Stimulated activated CD4-positive, alpha-beta T cell treated with anti-CD3 and anti-CD28 coated beads, Interleukin-2, amount 100 ng/mL, for 24 hours (primary cell): ENCODE results near the gene CRAMP1.

ENCODE experiments used
- DNase-seq, 2 donors: peaks; one replicate each; pipeline ENCODE4 v3.0.0-alpha.2; 2020

The CRAMP1 gene

GRCh38 chr16:1638757-1639156, 26.6 kb downstream of the CRAMP1 start:
- DNase-seq = no peak

DNA sequence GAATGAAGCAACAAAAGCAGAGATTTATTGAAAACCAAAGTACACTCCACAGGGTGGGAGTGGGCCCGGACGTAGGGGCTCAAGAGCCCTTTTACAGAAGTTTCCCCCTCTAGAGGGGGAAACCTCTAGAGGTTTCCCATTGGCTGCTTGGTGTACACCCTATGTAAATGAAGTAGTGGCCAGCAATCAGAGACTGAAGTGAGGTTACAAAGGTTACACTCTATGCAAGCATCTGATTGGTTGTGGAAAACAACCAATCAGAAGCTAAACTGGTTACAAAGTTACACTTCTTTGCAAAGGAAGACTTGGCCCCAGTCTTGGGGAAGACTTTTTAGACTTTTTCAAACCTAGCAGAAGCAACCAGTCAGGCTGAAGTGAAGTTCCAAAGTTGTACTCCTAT, 27.1 kb downstream of the CRAMP1 start:
- no peak for DNase-seq

- no peak for DNase-seq
Observed at GRCh38 chr16:1639860-1640259, 27.7 kb downstream of the CRAMP1 start.

GRCh38 chr16:1640261-1640941, 28.2 kb downstream of the CRAMP1 start:
- no peak for DNase-seq

- DNase-seq = no peak
Observed at GRCh38 chr16:1641261-1641660, 29.1 kb downstream of the CRAMP1 start.

DNA sequence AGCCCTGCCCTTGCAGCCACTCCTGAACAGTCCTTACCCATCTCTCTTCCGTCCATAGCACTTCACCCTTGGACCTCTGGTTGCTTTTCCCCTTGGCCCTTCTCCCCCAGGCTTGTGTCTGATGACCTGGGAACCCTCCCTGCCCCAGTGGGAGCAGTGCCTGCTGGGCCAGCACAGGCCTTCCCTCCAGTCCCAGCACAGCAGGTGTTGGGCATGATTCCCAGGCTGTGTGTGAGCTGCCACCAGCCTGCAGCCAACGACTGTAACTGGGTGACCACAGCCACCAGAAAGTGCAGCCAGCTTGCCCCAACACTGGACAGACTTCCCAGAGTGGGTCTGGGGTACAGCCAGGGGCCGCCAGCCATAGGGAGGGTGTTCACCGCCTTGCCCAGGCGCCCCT, 30.0 kb downstream of the CRAMP1 start:
- DNase-seq = no peak

DNA sequence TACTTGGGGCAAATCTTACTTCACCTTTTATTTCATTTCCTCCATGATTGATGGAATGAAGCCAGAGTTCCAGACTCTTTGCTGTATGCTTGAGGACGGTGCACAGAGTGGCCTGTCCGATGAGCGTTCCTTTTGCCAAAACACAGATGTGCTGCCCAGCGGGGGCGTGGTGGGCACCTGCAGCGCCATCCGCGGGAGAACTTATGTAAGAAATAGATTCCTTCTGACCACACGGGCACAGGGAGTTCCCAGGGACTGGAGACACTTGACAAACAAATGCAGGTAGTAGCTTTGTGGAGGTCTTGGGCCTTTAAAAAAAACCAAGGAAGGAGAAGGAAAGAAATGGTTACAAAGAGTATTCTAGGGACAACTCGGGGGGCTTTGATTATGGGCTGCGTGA, 30.6 kb downstream of the CRAMP1 start:
- no peak for DNase-seq

GRCh38 chr16:1643521-1643920, 31.4 kb downstream of the CRAMP1 start:
- DNase-seq = no peak

- DNase-seq = peak; percentile 18 to 46
Observed at GRCh38 chr16:1645914-1646525, 33.9 kb downstream of the CRAMP1 start.

DNA sequence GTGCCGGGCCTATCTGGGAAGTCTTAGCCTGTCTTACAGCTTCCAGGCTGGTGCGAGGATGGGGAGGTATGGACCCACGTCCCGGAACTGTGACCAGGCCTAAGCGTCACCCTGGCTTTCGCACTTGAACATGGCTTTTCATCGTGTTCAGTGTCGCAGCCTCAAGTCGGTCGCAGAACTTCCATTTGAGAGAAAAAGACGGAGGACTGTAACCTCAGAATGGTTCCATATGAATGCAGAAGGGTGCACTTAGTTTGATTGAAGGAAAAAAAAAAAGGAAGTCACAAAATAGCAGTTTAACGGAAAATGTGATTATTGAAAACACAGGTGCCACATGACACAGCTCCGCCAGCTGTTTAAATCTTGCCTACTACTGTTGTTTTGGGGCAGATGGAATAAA, 35.7 kb downstream of the CRAMP1 start:
- DNase-seq = no peak

DNA sequence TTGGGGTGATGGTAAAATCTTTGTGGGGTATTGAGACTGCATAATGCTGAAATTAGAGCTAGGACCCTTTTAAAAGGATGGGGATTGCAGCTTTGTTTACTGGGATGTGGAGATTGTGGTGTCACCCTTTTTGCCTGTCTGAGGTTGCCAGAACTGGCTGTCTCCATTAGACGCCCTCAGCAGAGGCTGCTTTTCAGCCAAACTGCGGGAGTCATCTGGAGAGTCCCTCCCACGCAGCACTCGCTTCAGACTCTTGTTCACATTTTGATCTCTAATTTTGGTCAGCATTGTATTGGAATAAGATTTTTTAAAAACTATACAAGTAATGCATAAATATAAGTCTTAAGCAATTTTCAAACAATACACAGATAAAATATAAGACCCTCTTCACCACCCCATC, 38.0 kb downstream of the CRAMP1 start:
- DNase-seq = no peak

- no peak for DNase-seq
Observed at GRCh38 chr16:1651094-1651973, 39.2 kb downstream of the CRAMP1 start.

DNA sequence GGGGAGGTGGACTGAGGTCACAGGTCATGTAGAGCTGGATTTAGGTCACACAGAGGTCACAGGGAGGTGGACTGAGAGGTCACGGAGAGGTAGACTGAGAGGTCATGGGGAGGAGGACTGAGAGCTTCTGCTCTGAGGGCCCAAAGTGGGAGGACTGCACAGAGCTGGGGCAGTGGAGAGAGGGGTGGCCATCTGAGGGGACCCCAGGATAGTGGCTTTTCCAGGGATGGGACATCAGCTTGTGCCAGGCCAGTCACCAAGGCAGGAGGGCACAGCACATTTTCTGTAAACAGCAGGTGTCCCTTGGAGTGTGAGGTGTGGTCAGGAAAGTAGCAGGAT, 39.8 kb downstream of the CRAMP1 start:
- DNase-seq = no peak

GRCh38 chr16:1653023-1653422, 40.9 kb downstream of the CRAMP1 start:
- DNase-seq = no peak

DNA sequence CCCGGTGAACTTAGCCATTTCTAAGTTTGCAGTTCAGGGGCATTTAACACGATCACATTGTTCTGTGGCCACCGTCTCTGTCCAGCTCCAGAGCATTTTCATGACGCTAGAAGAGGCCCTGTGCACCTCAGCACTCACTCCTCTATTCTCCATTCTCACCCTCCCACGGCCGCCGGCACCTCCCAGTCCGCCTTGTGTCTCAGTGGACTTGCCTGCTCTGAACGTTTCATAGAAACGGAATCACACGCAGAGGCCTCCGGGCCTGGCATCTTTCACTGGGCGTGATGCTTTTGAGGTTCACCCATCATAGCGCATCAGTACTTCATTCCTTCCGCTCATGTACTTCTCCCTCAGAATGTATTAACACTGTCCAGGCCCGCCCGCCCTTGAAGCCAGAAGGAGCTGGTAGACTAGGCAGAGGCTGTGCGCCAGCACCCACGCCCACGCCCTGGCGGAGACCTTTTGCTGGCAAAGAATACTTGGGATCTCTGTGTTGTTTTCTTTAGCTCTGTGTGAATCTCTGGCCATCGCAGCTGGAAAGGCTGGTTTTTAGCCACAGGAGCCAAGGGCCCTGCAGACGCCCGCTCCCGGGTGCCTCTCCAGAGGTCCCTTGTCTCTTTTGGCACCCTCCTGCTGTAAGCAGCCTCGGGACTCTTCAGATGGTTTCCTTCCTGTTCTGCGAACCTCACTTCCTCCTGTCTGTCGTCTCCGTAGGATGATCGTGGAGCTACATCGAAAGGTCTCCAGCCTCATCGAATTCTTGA, 42.5 kb downstream of the CRAMP1 start:
- DNase-seq = no peak

- no peak for DNase-seq
Observed at GRCh38 chr16:1655269-1655807, 43.2 kb downstream of the CRAMP1 start.

DNA sequence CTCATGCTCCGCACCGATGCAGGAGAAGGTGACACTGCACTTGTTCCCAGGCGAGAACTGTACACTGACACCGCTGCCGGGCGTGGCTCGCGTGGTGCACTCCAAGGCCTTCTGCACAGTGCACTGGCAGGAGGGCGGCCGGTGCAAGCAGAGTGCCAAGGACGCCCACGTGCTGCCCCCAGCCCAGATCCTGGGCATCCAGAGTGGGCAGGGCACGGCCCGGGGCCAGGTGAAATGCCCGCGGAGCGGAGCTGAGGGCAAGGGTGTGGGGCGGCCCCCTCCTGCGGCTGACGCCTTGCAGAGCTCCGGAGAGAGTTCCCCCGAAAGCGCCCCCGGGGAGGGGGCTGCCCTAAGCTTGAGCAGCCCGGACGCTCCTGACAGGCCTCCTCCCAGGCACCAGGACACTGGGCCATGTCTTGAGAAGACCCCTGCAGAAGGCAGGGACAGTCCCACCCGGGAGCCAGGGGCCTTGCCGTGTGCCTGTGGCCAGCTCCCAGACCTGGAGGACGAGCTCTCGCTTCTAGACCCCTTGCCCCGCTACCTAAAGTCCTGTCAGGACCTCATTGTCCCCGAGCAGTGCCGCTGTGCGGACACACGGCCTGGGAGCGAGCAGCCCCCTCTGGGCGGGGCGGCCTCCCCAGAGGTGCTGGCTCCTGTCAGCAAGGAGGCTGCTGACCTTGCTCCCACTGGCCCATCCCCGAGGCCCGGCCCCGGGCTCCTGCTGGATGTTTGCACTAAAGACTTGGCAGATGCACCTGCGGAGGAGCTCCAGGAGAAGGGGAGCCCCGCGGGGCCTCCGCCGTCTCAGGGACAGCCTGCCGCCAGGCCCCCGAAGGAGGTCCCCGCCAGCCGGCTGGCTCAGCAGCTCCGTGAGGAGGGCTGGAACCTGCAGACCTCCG, 44.0 kb downstream of the CRAMP1 start:
- DNase-seq = no peak

- no peak for DNase-seq
Observed at GRCh38 chr16:1656808-1657617, 44.9 kb downstream of the CRAMP1 start.

DNA sequence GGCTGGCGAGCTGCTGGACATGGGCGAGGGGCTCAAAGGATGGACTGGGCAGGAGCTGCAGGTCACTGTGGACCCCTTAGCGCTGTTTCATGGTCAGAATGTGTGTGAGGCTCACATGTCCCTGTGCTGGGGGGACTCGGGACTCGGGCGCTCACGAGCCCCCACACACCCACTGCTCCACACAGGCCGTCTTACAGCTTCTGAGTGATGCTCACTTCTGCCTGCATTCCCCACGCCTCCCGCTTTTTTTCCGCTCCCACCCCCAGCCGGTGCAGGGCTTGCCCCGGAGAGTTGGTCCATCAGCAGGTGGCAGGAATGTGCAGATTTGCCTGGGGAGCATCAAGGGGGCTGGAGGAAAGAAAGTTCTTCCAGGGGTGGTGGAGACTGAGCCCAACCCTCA, 45.7 kb downstream of the CRAMP1 start:
- DNase-seq = no peak

- no peak for DNase-seq
Observed at GRCh38 chr16:1659031-1659430, 46.9 kb downstream of the CRAMP1 start.

DNA sequence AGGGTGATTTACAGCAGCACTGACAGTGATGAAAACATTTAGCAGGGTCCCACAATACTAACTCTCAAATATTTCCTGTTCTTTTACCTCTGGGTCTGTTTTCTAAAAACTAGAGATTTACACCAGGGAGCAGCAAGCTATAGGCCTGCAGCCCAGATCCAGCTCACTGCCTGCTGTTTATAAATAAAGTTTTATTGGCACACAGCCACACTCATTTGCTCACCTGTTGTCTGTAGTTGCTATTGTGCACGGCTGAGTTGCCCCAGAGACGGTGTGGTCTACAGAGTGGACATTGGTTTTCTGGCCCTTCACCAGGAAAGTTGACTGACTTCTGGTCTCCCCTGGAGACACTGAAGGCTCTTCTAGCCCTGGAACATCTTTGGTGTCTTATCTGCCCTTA, 49.7 kb downstream of the CRAMP1 start:
- no peak for DNase-seq
